ENCODE data around the gene BRIP1. TPM values are rescaled to one million over a fixed set of nuclear protein-coding genes. Genes with fewer than 3 reads are reported as not detected.
"Not testable (repeated sequence)": the region's sequence is repeated elsewhere in the genome, so short reads cannot be mapped to it uniquely, and the experiment has no call there.

Gene BRIP1
- total RNA-seq, 1 donor = 20.9 TPM

GRCh38 chr17:61683466-61683865 lies 179.9 kb downstream of the BRIP1 start:
- no peak for DNase-seq (ENCODE audit: low read depth)

GRCh38 chr17:61680921-61681320 lies 182.4 kb downstream of the BRIP1 start:
- DNase-seq (ENCODE audit: low read depth) = no peak
- no peak overlapping the region for H3K4me3 ChIP-seq (ENCODE audit: low read depth, low read length)
- TF ChIP-seq CTCF (IDR thresholded peaks at IDR 0.05; ENCODE audit: insufficient read depth, low read length) = no peak

More at GRCh38 chr17:61683466-61683865, 179.9 kb downstream of the BRIP1 start:
- no peak overlapping the region for H3K4me3 ChIP-seq (ENCODE audit: low read depth, low read length)
- TF ChIP-seq CTCF (IDR thresholded peaks at IDR 0.05; ENCODE audit: insufficient read depth, low read length) = no peak

- no peak for DNase-seq (ENCODE audit: low read depth)
- no peak for TF ChIP-seq CTCF (IDR thresholded peaks at IDR 0.05; ENCODE audit: insufficient read depth, low read length)
- no peak overlapping the region for H3K4me3 ChIP-seq (ENCODE audit: low read depth, low read length)
Observed at GRCh38 chr17:61678339-61678738, 185.0 kb downstream of the BRIP1 start.

GRCh38 chr17:61677150-61677811 lies 186.0 kb downstream of the BRIP1 start:
- H3K4me3 ChIP-seq (ENCODE audit: low read depth, low read length); DNase-seq (ENCODE audit: low read depth): not testable (repeated sequence)

- DNase-seq (ENCODE audit: low read depth); H3K4me3 ChIP-seq (ENCODE audit: low read depth, low read length): not testable (repeated sequence)
Observed at GRCh38 chr17:61676522-61676921, 186.8 kb downstream of the BRIP1 start.

GRCh38 chr17:61674609-61675008 lies 188.7 kb downstream of the BRIP1 start:
- not testable (repeated sequence) for DNase-seq (ENCODE audit: low read depth); H3K4me3 ChIP-seq (ENCODE audit: low read depth, low read length)

GRCh38 chr17:61673019-61673897 lies 190.1 kb downstream of the BRIP1 start:
- DNase-seq (ENCODE audit: low read depth); H3K4me3 ChIP-seq (ENCODE audit: low read depth, low read length): not testable (repeated sequence)

- TF ChIP-seq CTCF (IDR thresholded peaks at IDR 0.05; ENCODE audit: insufficient read depth, low read length) = no peak
- no peak overlapping the region for H3K4me3 ChIP-seq (ENCODE audit: low read depth, low read length)
- no peak for DNase-seq (ENCODE audit: low read depth)
Observed at GRCh38 chr17:61672140-61672539, 191.2 kb downstream of the BRIP1 start.

- DNase-seq (ENCODE audit: low read depth) = no peak
- TF ChIP-seq CTCF (IDR thresholded peaks at IDR 0.05; ENCODE audit: insufficient read depth, low read length) = no peak
- H3K4me3 ChIP-seq (ENCODE audit: low read depth, low read length) = no peak overlapping the region
Observed at GRCh38 chr17:61670691-61671090, 192.6 kb downstream of the BRIP1 start.
